ENCODE measurements around the gene NEK6. TPM values are rescaled to one million over a fixed set of nuclear protein-coding genes. Genes with fewer than 3 reads are reported as not detected.

NEK6 gene
- total and polyA plus RNA-seq, 8 donors: 38.4 to 132 (median 45.0) TPM

DNA sequence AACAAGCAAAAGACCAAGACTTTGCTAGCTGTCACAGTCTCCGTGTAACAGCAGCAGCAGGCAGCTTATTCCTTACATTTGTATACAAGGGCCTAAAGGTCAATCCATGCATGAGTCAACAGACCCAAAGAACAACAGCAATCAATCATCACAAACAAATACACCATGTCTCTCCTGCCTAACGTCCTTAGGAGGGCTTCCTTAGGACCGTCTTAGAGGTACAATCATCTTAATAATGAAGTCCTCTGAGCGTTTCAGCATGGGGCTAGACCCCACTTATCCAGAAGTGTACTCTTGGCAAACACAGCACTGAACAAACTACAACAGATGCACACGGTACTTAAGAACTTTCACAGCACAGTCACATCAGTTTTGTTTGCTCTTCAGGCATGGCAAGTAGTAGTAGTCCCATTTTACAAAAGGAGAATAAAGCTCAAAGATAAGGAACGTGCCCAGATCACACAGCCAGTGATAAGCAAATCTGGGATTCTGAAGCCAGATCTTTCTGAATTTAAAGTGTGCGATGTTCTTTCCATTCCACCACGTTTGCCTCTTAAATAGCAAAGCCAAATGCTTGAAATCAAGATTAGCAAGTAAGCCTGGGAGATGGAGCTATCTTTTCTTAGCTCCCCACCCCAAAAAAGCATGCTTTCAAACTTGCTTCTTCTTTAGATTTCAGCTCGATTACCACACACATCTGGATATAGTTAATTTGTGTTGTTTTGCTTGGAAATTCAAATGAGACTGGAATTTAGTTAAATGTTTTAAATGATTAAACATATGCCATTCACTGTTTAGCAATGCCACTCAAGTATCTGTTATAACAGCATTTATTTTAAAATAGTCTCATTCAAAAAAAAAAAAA, 133.3 kb downstream of the NEK6 start:
- ATAC-seq: peak; percentile 47

DNA sequence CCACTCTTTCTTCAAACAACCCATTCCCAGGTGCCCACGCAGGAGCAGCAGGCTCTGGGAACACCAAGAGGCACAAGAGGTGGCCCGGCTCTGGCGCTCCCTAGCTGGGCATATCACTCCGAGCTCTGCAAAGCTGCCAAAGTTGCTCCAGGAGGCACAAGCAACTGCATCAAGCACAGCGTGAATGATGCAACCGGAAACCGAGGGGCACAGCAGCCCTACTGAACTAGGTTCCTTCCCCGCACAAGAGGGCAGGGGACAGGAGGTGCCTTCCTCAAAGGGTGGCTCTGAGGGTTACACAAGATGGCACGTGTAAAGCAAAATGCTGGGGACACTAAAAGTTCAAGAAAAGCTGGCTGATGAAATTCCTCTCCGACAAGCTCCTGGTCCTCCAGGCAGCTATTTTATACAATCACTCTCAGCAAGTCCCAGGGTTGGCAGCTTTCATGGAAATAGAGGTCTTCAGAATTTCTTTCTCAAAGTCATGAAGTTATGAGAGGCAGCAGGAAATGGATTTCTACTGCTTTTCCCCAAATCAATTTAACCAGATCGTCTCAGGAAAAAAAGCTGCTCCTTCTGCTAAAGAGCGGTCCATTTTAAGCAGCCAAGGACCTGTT, 134.6 kb downstream of the NEK6 start:
- Histone ChIP-seq H3K4me3 (no peak overlapping the region), H3K36me3 (peaks cover 0 to 27% of the 10 kb centered on the region in 2 donors), H3K4me1 (peaks cover 15 to 76% of the 10 kb centered on the region in 2 donors), H3K9me3 (no peaks in the 10 kb centered on the region), H3K27ac (peak overlapping the region in 1 of 2 donors; percentile 83), H3K27me3 (no peaks in the 10 kb centered on the region)
- TF ChIP-seq, protein P1, sequence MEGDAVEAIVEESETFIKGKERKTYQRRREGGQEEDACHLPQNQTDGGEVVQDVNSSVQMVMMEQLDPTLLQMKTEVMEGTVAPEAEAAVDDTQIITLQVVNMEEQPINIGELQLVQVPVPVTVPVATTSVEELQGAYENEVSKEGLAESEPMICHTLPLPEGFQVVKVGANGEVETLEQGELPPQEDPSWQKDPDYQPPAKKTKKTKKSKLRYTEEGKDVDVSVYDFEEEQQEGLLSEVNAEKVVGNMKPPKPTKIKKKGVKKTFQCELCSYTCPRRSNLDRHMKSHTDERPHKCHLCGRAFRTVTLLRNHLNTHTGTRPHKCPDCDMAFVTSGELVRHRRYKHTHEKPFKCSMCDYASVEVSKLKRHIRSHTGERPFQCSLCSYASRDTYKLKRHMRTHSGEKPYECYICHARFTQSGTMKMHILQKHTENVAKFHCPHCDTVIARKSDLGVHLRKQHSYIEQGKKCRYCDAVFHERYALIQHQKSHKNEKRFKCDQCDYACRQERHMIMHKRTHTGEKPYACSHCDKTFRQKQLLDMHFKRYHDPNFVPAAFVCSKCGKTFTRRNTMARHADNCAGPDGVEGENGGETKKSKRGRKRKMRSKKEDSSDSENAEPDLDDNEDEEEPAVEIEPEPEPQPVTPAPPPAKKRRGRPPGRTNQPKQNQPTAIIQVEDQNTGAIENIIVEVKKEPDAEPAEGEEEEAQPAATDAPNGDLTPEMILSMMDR (IDR thresholded peaks at IDR 0.05): no peak
- DNase-seq: peak in 2 of 4 donors; percentile 68 to 87
- peak; percentile 32 for ATAC-seq
- intact Hi-C loops (cut with DNase I): no loop called here

More for the DNA sequence above, 133.3 kb downstream of the NEK6 start:
- TF ChIP-seq, protein P1 (IDR thresholded peaks at IDR 0.05): no peak
- Histone ChIP-seq H3K27ac (peak overlapping the region in 1 of 2 donors; percentile 83), H3K4me3 (no peak overlapping the region), H3K27me3 (no peaks in the 10 kb centered on the region), H3K4me1 (peaks cover 19 to 90% of the 10 kb centered on the region in 2 donors), H3K36me3 (peaks cover 0 to 16% of the 10 kb centered on the region in 2 donors), H3K9me3 (no peaks in the 10 kb centered on the region)
- intact Hi-C loops (cut with DNase I): no loop called here
- no peak for DNase-seq

DNA sequence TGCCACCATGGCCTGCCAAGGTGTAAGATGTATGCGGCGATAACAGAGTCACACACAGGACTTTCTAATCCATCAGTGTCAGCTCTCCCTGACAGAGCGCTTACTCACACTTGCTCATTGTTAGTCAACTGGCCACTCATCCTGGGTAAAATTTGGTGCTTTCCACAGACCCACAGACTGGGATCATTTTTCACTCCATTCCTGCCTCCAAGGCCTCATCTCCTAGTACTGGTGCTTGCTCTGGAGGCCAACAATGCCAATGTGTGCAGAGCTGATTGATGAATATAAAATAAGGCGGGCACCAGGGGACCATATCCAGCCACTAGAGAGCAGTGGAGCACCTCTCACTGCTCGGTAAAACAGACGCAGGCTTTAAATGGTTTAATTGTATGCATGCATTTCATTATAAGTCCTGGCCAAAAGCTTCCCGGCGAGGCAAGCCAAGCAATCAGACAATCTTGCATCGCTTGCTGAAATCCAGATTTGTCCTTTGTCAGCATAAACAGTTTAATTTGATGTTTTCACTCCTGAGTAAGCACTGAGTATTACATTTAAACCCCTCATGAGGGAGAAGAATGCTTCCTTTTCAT, 135.2 kb downstream of the NEK6 start:
- Histone ChIP-seq H3K4me1 (peaks cover 15 to 71% of the 10 kb centered on the region in 2 donors), H3K4me3 (no peak overlapping the region), H3K36me3 (peaks cover 0 to 27% of the 10 kb centered on the region in 2 donors), H3K9me3 (no peaks in the 10 kb centered on the region), H3K27me3 (no peaks in the 10 kb centered on the region), H3K27ac (peak overlapping the region in 1 of 2 donors; percentile 83)
- ATAC-seq: peak; percentile 31
- intact Hi-C loops (cut with DNase I): no loop called here
- DNase-seq: peak in 2 of 4 donors; percentile 53 to 82
- TF ChIP-seq, protein P1 (IDR thresholded peaks at IDR 0.05): no peak

DNA sequence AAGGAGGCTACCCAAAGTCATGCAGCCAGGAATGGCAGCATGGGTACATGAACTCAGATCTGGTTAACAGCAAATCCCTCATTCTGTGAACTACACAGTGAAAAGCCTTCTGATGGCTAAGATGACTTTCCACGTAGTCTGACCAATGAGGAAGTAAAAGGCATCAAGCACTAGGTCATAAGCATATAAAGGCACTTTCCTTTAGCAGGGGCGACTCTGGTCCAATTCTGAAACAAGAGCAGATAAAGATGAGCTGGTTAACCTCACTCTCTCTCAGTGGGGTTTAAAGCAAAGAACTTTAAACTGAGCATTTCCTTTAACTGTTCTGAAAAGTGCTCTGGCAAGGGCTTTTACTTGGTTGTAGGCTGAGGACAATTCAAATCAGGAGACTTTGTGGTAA, 136.4 kb downstream of the NEK6 start:
- no peaks in the 10 kb centered on the region for H3K27me3 ChIP-seq
- no peak overlapping the region for H3K4me3 ChIP-seq
- H3K9me3 ChIP-seq: no peaks in the 10 kb centered on the region
- peaks cover 0 to 30% of the 10 kb centered on the region in 2 donors for H3K36me3 ChIP-seq
- intact Hi-C loops (cut with DNase I): no loop called here
- DNase-seq: no peak
- H3K4me1 ChIP-seq: peaks cover 17 to 65% of the 10 kb centered on the region in 2 donors
- ATAC-seq: no peak
- H3K27ac ChIP-seq: peak overlapping the region in 1 of 2 donors; percentile 83
- TF ChIP-seq, protein P1 (IDR thresholded peaks at IDR 0.05): no peak

DNA sequence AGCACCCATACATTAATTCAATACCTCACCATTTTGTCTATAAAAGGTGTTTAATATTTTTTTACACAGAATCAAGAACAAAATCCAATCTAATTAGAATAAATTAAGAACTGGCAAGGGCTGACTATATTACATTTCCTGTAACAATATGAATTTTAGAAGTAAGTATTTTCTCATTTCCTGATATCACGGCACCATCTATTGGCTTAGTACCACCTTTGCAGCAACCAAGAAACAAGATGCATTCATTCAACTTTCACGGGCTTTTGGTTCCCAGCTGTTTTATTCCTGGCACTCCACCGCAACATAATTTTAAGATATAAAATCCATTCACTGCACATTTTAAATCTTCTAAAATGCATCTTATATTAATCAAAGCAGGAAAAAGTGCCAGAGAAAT, 136.8 kb downstream of the NEK6 start:
- ATAC-seq: no peak
- Histone ChIP-seq H3K27me3 (no peaks in the 10 kb centered on the region), H3K9me3 (no peaks in the 10 kb centered on the region), H3K27ac (peak overlapping the region in 1 of 2 donors; percentile 83), H3K4me1 (peaks cover 21 to 67% of the 10 kb centered on the region in 2 donors), H3K4me3 (no peak overlapping the region), H3K36me3 (peaks cover 0 to 34% of the 10 kb centered on the region in 2 donors)
- DNase-seq: no peak
- TF ChIP-seq, protein P1 (IDR thresholded peaks at IDR 0.05): no peak
- intact Hi-C loops (cut with DNase I): no loop called here

Measured in left lung (tissue), 10 donors.